VCaP (cell line): ENCODE results near the gene CORT.

Experiments used
- H3K27ac ChIP-seq: fragments of 450-650 bp; 2 replicates; pipeline ENCODE4 v1.5.1; 2017
- TF ChIP-seq, protein P1 (sequence below): fragments of 450-650 bp; conservative IDR thresholded peaks from 2 replicates; pipeline ENCODE4 v1.5.1; 2017; ENCODE audit warnings: mild to moderate bottlenecking, moderate library complexity

Gene CORT

DNA sequence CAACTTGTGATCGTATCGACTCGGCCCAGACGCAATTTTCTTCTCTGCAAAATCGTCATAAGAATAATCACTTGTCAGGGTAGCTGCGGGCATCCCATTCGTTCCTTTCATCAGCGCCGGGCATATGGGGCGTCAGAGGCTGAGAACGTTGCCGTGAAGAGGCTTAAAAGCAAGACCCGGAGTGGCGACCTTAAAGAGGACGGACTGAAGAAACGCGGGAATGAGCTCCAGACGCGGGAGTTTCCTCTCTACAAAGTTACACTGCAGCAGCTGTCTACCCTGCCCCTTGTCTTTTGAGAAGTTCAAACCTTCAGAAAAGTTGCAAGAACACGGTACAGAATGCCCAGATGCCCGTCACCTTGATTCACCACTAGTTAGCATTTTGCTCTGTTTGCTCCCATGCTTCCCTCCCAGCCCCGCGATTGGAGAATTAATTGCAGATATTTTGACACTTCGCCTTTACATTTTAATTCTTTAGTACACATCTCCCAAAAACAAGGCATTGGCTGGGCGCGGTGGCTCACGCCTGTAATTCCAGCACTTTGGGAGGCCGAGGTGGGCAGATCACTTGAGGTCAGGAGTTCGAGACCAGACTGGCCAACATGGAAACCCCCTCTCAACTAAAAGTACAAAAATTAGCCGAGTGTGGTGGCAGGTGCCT, 18.6 kb upstream of the CORT start:
- TF ChIP-seq, protein P1, sequence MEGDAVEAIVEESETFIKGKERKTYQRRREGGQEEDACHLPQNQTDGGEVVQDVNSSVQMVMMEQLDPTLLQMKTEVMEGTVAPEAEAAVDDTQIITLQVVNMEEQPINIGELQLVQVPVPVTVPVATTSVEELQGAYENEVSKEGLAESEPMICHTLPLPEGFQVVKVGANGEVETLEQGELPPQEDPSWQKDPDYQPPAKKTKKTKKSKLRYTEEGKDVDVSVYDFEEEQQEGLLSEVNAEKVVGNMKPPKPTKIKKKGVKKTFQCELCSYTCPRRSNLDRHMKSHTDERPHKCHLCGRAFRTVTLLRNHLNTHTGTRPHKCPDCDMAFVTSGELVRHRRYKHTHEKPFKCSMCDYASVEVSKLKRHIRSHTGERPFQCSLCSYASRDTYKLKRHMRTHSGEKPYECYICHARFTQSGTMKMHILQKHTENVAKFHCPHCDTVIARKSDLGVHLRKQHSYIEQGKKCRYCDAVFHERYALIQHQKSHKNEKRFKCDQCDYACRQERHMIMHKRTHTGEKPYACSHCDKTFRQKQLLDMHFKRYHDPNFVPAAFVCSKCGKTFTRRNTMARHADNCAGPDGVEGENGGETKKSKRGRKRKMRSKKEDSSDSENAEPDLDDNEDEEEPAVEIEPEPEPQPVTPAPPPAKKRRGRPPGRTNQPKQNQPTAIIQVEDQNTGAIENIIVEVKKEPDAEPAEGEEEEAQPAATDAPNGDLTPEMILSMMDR = no peak
- H3K27ac ChIP-seq = peak overlapping the region; percentile 66

DNA sequence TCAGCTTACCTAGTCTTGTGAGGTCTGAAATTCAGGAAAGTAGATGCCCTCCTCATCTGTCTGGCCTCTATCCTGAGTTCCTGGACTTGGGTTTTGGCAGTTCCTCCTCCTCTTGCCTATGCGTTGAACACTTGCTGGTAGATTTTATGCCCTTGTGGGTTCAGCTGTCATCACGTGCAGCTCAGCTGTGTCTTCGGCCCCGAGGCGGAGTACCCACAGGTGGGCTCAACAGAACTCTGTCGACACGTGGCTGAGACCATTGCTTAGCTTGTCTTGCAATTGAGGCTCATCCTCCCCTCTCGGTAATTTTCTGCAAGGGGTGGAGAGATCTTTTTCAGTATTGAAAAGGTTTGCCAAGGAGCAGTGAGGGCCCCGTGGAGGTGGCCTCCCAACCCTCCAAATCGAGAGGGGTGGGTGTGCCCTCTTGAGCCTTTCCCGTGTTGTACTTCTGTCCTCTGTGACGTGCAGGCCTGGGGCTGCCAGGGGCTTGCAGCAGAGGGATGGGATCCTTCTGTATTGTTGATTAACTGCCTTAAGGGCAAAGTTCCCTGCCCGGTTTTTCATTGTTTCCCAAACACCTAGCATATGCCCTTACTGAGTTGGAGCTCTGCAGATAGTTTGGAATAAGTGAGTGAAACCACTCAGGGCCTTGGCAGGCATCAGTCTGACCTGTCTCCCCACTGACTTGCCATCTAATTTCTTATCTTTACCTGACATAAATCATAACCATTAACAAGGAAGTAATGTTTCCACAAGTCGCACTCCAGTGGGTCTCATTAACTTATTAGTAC, 16.7 kb upstream of the CORT start:
- no peak overlapping the region for H3K27ac ChIP-seq
- TF ChIP-seq, protein P1 = no peak

DNA sequence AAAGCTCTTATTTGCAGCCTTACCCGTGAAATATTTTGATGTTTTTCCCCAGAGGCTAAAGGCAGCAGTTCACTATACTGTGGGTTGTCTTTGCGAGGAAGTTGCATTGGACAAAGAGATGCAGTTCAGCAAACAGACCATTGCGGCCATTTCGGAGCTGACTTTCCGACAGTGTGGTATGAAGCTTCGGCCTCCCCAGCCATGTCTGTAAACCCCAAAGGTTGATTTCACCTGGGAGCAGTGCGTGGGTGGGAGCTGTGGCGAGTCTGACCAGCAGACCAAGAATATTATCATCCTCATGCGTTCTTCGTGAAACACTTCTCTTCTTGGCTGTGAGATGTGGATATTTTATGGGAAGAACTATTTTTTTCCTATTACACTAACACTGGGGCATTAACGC, 16.0 kb upstream of the CORT start:
- no peak overlapping the region for H3K27ac ChIP-seq
- TF ChIP-seq, protein P1 = no peak

DNA sequence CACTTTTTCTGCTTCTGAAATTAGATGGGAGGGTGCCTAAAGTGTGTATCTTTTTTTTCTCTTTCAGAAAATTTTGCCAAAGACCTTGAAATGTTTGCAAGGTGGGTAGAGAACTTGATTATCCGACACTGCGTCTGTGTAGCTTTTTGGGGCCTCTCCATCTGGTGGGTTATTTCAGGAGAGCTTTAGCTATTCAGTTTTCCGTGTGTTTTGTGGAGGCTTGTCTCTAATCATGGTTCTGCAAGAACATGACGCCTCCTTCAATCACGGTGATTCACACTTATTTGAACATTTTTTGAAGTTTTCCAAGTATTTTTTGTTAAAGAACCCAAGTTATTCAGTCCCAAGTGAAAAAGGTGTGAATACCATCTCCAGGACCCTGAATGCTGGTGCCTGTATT, 15.2 kb upstream of the CORT start:
- H3K27ac ChIP-seq = no peak overlapping the region
- TF ChIP-seq, protein P1 = no peak

DNA sequence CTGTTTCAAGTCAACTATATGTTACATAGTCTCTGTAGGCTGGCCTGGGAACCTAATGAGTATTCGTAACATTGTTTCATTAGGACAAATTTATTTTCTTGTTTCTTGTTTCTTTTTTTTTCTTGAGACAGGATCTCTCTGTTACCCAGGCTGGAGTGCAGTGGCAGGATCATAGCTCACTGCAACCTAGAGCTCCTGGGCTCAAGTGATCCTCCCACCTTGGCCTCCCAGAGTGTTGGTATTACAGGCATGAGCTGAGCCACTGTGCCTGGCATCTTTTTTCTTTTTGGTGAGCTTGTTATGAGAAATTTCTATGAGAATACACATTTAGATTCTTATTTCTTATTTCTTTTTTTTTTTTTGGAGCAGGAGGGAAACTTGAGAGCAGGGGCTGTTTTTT, 12.8 kb upstream of the CORT start:
- H3K27ac ChIP-seq = no peak overlapping the region
- TF ChIP-seq, protein P1 = no peak

DNA sequence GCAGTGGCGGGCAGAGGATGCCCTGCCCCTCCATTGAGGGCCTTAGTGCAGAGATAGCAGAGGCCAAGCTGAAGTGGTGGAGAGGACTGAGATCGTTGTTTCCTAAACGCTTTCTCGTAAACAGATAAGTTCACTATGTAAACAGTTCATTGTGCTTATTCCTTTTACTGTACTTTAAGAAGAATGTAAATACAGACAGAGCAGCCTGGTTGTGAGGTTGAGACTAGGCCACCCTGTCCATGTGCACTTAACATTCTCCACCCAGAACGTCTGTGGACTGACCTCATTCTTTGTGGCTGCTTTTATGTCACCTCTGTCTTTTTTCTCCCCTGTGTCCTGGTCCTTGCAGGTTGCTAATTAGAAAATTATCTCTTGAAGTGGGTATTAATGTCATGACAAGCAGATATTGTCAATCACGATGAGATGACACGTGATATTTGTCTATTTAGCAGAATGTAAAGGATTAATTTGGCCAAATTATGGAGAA, 11.1 kb upstream of the CORT start:
- TF ChIP-seq, protein P1 = no peak
- peak overlapping the region; percentile 46 for H3K27ac ChIP-seq

DNA sequence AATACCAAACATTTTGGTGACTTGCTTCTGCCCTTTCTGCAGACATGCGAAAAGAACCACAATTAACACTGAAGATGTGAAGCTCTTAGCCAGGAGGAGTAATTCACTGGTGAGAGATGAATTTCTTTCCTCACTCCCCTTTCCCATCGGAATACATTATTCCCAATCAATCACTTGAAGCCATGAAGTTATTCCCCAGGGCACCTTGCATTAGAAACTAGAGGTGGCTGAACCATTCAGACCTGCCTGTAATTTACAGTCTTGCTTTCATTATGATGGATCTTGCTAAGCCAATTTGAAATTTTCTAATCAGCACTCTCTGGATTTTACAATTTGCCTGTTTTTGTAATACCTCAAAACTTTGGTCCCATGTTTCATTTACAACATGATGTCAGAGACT, 9.5 kb upstream of the CORT start:
- H3K27ac ChIP-seq = no peak overlapping the region
- TF ChIP-seq, protein P1 = no peak
